GM10847 (cell line): ENCODE data around the gene MZT1.

Experiments used
- POLR2A ChIP-seq: IDR thresholded peaks from 2 replicates; pipeline ENCODE4 v1.6.1; 2011; ENCODE audit not compliant: insufficient read length; ENCODE audit errors: extremely low read depth

Gene MZT1, protein sequence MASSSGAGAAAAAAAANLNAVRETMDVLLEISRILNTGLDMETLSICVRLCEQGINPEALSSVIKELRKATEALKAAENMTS

DNA sequence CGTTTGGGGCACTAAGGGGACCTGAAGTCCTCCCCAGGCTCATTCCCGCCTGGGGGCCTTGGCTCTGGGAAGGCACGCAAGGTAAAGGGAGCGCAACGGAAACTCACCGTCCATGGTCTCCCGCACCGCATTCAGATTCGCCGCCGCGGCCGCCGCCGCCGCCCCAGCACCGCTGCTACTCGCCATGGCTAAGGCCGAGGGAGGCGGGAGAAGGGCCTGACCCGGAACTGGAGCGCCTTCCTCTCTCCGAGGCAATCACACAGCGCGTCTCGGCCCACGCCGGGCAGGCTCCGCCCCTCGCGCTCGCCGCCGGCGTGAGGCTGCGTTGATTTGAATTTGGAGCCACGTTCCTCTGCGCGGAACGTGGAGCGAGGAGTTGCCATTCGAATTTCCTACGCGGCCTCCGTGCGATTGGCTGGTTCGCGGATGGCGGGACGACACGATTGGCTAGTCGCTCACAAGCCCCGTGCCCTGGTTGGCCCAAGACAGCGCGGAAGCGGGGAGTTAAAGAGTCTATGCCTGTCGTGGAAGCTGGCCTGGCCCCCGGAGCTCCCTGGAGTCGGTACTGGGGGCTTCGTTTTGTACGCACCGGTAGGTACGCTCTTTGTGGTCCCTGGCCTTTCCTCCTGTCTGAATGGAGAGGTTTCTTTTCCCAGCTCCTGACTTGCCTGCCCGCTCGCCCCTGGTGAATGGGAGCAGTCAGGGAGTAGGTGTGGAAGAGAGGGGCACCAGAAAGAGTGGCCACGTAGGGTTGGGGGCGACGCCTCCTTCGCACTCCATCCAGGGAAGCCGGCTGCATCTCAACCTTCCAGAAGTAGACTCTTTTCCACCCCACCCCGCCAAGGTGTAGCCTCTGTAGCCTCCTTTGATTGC, at the start of gene MZT1, which contains the start of gene BORA:
Gene MZT1 (minus strand): TSS at position 213 of the 873 bp plus-strand sequence. CDS start 27 bp downstream, at position 186.
Gene BORA (plus strand): TSS at position 507 of the 873 bp plus-strand sequence. CDS start 1,018 bp downstream, outside the sequence.
- TF ChIP-seq POLR2A: peak; percentile 54

DNA sequence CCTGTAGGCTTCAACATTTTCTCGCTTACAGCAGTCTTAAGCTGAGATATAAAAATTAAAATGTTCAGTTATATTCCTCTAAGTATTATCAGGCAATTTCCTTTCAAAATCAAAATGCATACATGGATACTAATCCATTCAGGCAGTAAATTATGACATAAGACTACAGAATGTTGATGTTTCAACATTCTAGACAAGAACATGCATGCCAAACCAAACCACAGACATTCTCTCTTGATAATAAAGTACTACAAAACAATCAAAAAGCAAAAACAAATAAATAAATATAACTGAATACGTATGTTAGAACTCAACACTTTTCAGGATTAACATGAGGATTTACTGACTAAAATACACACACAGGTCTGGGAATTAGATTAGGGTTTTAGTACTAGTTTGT, 46.6 kb upstream of the MZT1 start:
- TF ChIP-seq POLR2A: no peak

DNA sequence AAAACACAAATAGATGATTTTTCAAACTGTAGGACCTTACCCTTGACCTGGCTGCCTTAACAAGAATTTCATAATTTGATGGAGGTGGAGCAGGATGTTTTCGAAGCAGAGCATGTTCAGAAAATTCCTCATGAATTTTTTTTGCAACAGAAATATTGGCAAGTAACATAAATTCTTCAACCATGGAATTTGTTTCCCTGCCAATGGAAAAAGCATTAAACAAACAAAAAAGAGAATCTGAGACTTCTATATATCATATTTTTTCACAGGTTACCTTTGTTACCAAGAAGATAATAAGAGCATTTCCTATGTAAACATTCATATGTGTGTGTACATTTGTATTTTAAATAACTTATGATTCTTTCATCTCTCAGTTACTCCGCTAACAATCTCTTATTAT, 36.0 kb upstream of the MZT1 start:
- TF ChIP-seq POLR2A: no peak

DNA sequence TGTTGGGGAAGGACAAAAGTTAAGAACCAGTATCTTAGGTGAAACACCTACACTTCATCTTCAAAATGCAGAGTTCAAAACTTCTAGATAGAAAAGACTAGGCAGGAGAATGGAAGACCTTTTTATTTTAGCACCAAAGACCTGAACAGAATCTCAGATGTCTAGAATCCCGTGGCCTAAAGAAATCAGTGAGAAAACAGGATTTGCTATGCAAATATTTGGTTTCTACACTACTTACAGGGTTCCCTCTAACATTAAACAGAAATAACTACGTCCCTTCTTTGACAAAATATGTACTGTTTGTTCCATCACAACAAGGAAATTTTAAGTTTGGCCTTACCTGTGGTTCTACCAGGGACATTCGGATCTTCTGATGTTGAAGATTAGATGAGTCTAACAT, 32.8 kb upstream of the MZT1 start:
- no peak for TF ChIP-seq POLR2A

DNA sequence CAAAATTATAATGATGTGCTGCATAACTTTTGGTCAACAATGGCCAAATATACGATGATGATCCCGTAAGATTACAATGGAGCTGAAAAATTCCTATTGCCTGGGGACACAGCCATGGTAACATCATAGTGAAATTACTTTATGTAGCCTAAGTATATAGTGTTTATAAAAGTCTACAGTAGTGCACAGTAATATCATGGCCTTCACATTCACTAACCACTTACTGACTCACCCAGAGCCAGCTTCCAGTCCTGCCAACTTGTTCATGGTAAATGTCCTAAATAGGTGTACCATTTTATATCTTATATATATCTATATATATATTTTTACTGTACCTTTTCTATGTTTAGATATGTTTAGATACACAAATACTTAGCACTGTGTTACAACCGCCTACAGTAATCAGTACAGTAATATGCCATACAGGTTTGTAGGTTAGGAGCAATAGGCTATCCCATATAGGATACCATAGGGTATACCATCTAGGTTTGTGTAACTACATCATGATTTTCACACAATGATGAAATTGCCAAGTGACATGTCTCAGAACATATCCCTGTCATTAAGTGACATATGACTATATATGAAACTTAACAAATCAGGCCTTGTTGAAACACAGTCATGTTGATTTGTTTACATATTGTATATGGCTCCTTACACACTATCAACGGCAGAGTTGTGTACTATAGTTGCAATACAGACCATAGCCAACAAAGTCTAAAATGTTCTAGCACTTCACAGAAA, 30.5 kb upstream of the MZT1 start:
- no peak for TF ChIP-seq POLR2A

DNA sequence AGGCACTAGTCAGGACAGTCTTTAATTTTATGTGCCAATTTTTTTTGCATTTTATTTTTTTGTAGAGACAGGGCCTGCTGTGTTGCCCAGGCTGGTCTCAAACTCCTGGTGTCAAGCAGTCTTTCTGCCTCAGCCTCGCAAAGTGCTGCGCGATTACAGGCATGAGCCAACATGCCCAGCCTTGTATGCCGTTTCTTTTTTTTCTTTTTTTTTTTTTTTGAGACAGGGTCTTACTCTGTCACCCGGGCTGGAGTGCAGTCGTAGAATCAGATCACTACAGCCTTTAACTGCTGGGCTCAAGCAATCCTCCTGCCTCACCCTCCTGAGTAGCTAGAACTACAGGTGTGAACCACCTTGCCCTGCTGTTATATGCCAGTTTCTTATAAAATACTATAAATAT, 26.7 kb upstream of the MZT1 start:
- no peak for TF ChIP-seq POLR2A

DNA sequence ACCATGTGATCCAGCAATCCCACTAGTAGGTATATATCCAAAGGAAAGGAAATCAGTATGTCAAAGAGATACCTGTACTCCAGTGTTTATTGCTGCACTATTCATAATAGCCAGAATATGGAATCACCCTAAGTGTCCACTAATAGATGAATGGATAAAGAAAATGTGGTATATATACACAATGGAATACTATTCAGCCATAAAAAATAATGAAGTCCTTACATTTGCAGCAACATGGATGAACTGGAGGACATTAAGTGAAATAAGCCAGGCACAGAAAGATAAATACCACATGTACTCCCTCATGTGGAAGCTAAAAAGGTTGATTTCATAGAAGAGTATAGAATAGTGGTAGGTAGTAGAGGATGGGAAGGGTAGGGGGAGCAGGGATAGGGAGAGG, 23.8 kb upstream of the MZT1 start:
- TF ChIP-seq POLR2A: no peak

DNA sequence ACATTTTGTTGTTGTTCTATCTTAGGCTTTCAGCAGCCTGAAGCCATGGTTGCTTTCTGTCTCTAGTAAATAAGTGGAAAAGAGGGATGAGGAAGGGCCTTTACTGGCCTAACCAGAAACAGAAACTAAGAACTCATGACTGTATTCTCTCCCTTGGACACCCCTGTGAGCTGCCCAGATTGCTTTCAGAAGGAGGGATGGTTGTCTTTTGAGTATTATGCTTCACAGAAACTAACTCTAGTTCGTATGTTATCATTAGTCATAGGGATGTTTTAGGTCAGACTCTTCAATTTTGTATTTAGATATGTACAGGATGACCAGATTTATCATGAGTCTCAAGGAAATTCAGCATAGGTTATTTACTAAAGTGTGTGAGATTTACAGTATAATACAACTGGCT, 17.8 kb upstream of the MZT1 start:
- TF ChIP-seq POLR2A: no peak

DNA sequence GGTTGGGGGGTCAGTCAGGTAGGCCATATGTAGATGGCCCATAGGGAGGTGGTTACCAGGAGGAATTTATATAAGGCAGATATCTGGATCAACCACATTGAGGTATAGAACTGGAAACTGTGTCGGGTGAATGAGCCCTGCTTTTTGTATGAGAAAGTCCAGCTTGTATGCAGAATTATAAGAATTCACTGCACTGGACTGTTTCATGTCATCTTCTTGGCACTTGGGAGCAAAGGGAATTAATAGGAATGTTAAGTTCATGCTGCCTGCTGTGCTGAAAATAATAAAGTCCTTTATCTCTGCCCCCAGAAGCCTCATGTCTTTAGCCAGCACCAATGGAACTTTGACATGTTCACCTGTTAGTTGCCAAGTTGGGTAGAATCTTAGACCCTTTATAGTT, 12.6 kb upstream of the MZT1 start:
- TF ChIP-seq POLR2A: no peak

DNA sequence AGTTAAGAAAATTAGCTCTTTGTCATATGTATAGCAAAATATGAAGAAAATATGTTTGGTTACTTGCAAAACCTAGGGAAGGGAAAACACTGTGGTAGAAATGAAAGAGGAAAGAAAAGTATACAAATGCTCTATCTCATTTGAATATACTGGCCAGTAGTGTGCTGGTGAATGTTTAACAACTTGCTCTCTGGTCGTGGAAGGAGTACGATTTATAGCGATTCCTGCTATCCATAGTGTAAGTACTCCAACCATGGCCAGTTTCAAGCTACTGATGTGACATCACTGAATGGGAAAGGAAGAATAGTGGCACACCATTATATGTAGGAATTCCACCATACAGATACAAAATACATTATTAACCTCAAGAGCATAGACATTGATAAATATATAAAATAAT, 9.6 kb upstream of the MZT1 start:
- TF ChIP-seq POLR2A: no peak

DNA sequence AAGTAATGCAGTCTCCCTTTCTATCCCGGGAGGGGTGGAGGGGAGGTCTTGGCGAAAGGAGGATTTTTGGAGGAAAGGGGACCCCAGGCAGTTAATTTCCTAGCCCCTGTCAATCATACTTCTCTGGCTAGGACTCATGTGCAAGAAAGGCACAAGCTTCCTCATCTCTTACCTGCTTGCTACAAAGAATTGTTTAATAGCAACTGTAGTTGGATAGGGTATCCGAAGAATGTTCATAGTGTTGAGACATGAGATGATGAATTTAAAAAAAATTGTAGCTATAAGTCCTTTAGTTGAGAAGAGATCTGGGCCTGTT, 819 bp upstream of the MZT1 start:
- TF ChIP-seq POLR2A: no peak

DNA sequence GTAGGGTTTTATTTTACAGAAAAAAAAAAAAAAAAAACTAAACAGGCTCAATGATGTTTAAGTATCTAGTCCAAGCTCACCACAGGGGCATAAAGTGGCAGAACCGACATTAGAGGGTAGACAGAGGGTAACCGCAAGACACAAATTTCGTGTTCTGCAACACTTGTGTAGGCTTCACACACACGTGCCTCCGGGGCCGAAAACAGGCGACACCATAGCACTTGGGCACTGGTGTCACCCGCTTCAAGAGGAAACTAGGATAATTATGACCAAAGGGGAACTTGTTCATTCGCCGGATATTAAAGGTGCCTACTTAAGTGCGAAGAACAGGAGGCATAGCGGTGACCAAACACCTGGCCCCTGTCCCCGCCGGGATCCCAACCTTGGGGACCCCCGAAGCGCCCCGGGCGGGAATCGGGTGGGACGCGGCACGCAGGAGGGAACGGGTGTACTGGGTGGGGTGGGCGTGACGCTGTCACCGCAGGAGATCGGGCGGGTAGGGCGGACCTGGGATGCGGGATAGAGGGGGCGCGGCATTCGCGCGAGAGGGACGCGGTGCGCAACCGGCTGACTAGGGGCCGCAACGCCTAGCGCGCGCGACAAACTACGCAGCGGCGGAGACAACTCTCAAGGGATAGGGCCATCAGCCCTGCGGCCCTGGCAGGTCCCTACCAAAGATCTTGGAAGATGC, 558 bp downstream of the MZT1 start:
- TF ChIP-seq POLR2A: no peak

DNA sequence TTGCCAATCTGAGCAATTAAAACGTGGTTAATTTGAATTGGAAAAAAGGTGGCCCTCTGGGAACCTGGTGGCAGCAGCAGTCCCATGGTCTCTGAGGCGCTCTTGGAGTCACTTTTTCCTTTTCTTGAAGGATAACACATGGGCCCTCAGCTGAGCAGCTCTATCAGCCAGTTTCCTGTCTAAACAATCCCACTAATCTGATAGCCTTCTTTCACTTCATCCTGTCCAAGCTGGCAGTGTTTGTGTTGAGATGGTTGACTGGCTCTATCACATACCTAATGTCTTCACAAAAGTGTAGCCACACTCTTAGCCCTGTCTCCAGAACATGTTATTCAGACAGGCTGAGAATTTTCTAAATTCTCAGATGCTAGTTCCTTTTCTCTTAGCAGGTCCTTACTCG, 10.7 kb downstream of the MZT1 start:
- no peak for TF ChIP-seq POLR2A

DNA sequence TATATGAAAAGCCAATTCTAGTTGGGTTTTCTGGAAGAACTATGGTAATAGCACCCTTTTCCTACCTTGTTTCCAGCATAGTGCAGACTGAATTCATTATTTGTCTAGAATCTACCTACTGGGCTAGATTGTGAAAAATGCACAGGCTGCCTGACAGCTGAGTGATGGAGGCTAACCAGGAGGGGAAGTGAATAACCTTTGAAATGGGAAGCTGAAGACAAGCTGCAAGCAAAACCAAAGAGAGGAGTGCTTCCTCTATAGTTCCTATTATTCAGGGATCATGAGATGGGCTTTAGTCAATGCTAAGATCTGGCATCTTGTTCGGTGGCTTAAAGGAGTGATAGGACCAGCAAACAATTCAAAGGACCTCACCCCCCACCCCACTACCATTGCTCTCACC, 26.9 kb downstream of the MZT1 start:
- no peak for TF ChIP-seq POLR2A

DNA sequence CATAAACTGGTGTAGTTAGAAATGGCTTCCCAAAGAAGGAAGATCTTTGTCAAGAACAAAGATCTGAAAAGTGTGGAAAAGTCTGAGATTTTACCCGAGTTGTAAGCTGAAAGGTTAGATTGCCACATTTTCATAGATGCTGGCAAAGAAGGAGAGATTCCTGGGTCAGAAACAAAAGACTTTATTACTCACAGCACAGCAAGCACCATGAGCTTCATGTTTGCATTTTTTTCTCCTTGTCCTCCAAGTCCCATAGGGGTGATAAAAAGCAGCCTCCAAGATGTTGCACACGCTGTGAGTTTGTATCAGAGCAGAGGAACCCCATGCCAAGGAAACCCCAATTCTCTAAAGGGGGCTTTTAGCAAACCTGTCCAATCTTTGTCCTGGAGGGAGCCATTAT, 29.3 kb downstream of the MZT1 start:
- TF ChIP-seq POLR2A: no peak

DNA sequence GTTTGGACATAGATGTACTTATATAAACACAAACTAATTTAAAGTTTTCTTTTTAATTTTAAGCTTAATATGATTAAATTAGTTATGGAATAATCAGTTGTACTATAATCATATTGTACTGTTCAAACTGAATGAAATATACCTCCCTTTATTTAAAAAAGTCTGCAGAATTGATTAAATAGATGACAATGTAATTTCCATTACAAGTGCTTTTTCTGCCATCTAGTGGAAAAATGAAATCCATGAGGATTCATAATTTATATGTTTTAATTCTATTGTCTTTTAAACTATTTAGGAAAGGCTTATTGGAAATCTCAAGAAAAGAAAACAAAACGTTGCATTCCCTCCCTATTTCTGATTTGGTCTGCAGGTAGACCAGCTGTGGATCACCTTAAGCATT, 30.9 kb downstream of the MZT1 start:
- TF ChIP-seq POLR2A: no peak
